ENCODE data around the gene AKIRIN1.

GRCh38 chr1:38944547-38944946, 46.5 kb upstream of the AKIRIN1 start:
- TF ChIP-seq POLR2A (IDR thresholded peaks at IDR 0.05) (no peak), POLR2AphosphoS5 (IDR thresholded peaks at IDR 0.05) (no peak)
- TF ChIP-seq, protein P1, sequence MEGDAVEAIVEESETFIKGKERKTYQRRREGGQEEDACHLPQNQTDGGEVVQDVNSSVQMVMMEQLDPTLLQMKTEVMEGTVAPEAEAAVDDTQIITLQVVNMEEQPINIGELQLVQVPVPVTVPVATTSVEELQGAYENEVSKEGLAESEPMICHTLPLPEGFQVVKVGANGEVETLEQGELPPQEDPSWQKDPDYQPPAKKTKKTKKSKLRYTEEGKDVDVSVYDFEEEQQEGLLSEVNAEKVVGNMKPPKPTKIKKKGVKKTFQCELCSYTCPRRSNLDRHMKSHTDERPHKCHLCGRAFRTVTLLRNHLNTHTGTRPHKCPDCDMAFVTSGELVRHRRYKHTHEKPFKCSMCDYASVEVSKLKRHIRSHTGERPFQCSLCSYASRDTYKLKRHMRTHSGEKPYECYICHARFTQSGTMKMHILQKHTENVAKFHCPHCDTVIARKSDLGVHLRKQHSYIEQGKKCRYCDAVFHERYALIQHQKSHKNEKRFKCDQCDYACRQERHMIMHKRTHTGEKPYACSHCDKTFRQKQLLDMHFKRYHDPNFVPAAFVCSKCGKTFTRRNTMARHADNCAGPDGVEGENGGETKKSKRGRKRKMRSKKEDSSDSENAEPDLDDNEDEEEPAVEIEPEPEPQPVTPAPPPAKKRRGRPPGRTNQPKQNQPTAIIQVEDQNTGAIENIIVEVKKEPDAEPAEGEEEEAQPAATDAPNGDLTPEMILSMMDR (IDR thresholded peaks at IDR 0.05 in 8 of 11, conservative IDR thresholded peaks at IDR 0.05 in 3 of 11): no peak

Data from spleen (tissue), 7 donors.